Subcutaneous adipose tissue (tissue), 4 donors: ENCODE data around the gene SLC38A6. TPM values are rescaled to one million over a fixed set of nuclear protein-coding genes. Genes with fewer than 3 reads are reported as not detected.

Experiments
- total RNA-seq, 4 donors: library from RNA; depleted of rRNA; stranded (reverse); fragments of >200 nt; gene quantifications; one replicate each; pipeline ENCODE4 v1.1.0, GENCODE V29; 2016
- TF ChIP-seq, protein P1 (sequence below): fragments of 450-650 bp; IDR thresholded peaks from one replicate; pipeline ENCODE4 v1.5.1; 2016; ENCODE audit warnings: low read depth, mild to moderate bottlenecking, control low read depth, antibody characterized with exemption, moderate library complexity

The SLC38A6 gene
- 10 to 100 TPM; 20.3 to 98.6 (median 46.3) TPM for total RNA-seq

DNA sequence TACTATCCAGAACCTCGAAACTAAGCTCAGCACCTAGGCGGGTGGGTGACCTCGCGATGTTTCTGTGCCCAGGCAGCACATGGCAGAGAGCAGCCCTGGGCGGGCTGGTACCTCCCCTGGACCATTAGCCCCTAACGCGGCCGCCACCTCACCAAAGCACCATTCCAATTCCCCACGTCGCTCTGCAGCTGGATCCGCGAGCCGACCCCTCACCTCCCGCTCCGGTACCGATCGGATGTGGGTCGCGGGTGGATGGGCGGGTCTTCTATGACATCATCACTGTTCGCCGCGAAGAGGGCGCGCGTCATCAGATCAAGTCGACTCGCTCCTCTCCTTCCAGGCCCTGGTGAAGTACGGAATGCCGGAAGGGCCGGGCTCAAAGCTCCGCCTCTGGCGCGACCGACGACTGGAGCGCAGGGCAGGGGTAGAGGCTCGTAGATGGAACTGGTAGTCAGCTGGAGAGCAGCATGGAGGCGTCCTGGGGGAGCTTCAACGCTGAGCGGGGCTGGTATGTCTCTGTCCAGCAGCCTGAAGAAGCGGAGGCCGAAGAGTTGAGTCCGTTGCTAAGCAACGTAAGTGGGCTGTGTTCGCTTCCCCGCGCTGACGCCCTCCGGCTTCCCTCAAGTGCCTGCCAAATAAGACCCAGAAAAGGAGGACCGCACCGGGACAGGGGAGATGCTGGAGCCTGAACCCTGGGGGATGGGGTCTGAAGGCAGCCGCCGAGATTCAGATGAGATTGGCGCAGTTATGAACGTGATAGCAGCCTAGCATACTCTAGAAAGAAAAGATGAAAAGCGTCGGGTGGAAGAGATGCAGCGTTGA lies at the start of gene SLC38A6, which contains the start of gene TRMT5:
TSS of gene SLC38A6 (plus strand) at position 435 of the 822 bp plus-strand sequence. CDS start at position 468, 33 bp downstream.
TSS of gene TRMT5 (minus strand) at position 269 of the 822 bp plus-strand sequence. CDS start at position 163, 106 bp downstream.
- TF ChIP-seq, protein P1, sequence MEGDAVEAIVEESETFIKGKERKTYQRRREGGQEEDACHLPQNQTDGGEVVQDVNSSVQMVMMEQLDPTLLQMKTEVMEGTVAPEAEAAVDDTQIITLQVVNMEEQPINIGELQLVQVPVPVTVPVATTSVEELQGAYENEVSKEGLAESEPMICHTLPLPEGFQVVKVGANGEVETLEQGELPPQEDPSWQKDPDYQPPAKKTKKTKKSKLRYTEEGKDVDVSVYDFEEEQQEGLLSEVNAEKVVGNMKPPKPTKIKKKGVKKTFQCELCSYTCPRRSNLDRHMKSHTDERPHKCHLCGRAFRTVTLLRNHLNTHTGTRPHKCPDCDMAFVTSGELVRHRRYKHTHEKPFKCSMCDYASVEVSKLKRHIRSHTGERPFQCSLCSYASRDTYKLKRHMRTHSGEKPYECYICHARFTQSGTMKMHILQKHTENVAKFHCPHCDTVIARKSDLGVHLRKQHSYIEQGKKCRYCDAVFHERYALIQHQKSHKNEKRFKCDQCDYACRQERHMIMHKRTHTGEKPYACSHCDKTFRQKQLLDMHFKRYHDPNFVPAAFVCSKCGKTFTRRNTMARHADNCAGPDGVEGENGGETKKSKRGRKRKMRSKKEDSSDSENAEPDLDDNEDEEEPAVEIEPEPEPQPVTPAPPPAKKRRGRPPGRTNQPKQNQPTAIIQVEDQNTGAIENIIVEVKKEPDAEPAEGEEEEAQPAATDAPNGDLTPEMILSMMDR = no peak

DNA sequence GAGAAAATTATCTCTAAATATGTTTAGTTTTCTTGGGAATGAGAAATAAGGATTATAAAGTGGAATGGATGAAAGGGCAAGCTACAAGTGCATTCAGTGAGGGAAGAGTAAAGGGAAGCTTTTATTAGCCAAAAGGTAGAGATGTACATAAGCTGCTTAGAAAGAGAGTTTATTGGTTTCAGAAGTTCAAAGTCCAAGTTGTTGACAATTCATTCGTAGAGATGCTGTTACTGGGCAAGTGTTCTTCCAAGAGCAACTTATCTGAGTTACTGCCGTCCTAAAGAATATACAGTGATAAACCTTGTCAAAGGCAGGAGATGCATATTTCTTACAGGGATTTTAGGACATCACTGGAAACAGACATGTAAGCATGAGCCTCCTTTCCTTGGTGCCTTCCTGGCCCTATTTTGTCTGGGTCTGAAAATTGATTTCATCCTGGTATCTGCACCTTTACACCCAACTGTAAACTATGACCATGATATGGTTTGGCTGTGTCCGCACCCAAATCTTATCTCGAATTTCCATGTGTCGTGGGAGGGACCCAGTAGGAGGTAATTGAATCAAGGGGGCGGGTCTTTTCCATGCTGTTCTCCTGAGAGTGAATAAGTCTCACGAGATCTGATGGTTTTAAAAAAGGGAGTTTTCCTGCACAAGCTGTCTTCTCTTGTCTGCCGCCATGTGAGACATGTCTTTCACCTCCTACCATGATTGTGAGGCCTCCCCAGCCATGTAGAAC lies 47.0 kb upstream of the SLC38A6 start:
- TF ChIP-seq, protein P1 = no peak

DNA sequence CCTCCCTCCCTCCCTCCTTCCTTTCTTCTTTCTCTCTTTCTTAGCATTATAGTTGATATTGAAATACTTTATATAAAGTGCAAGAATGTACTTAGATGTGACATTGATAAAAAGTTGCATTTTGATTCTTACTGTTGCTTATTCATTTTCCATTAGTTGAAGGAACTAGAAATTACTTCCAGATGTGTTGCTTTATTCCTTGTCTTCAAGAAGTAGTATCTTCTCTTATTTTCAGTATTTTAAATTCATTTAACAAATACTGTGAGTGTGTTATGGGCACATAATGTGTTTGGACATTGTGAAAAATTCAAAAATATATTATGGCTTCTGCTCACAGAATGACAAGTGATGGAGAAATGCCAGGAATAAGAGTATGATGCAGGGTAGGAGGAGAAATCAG lies 45.7 kb upstream of the SLC38A6 start:
- TF ChIP-seq, protein P1 = no peak

DNA sequence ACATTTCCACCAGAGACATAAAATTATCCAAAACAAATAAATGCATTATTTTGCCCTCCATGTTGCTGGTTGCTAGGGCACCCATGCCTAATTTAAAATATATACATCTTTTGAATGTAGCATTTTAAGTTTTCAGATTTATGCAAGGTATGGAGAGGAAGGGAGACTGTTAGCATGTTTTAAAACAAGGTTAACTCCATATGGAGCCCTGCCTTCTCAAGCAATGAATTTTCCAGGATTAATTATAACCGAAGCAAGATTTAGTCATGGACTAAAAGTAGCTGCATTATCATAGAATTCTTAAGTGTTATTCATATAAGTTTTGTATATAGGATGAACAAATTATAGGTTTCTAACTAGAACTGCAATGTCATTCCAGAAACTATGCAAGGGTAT lies 37.4 kb upstream of the SLC38A6 start:
- TF ChIP-seq, protein P1 = no peak

DNA sequence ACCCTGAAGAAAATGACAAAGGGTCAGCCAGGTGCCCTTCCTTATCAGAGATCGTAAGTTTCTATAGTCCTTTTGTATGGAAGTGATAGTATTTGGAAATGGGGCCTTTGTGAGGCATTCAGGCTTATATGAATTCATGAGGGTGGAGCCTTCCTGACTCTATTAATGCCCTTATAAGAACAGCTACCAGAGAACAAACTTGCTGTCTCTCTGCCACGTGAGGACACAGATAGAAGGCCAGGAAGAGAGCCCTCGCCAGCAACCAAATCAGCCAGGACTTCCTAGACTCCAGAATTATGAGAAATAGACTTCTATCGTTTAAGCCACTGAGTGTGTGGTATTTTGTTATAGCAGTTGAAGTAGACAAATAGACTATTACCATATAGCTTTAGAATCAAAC lies 36.8 kb upstream of the SLC38A6 start:
- TF ChIP-seq, protein P1 = no peak

DNA sequence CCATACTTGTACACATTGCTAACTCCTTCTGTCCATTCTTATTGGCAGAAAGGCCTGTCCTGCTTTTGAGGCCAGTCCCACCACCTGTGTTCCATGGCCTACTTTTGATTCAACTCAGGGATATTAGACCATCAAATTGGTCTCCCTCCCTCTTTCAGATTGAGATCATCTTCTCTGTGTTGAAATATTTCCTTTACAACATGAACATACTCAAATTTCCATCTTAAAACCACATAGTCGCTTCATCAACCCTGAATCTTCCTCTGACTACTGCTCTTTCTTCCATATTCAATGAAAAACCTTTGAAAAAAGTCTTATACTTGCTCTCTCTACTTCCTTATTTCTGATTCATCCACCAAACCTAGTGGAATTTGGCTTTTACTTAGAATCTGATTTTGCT lies 35.1 kb upstream of the SLC38A6 start:
- TF ChIP-seq, protein P1 = no peak

DNA sequence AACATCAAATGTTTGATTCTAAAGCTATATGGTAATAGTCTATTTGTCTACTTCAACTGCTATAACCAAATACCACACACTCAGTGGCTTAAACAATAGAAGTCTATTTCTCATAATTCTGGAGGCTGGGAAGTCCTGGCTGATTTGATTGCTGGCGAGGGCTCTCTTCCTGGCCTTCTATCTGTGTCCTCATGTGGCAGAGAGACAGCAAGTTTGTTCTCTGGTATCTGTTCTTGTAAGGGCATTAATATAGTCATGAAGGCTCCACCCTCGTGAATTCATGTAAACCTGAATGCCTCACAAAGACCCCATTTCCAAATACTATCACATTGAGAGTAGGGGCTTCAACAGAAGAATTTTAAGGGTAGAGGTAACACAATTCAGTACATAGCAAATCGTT lies 34.3 kb upstream of the SLC38A6 start:
- TF ChIP-seq, protein P1 = no peak
